MCF 10A (cell line): ENCODE results near the gene SIX2. TPM values are rescaled to one million over a fixed set of nuclear protein-coding genes. Genes with fewer than 3 reads are reported as not detected.

Experiments
- BruUV-seq: library from RNA; stranded (reverse); fragments of 400-500 nt; replicated peaks from 2 replicates; lab custom pipeline; 2021; lab: Mats Ljungman, UMichigan
- CTCF ChIA-PET: fragments of 300-600 bp; sonication (Branson Sonifier 250); formaldehyde crosslinking; extraction: SDS; loops from one replicate; lab custom pipeline; 2021; ENCODE audit warnings: antibody characterized with exemption, inconsistent platforms; lab: Yijun Ruan, JAX
- POLR2A ChIA-PET: fragments of 300-600, 350-650 bp; sonication (Branson Sonifier 250); formaldehyde crosslinking; extraction: SDS; loops from one replicate; lab custom pipeline; 2020; ENCODE audit warnings: antibody characterized with exemption, inconsistent platforms; lab: Yijun Ruan, JAX
- DNase-seq: peaks from one replicate; pipeline ENCODE4 v3.0.0-alpha.2; 2018; ENCODE audit not compliant: unreplicated experiment
- H3K27ac Mint-ChIP-seq: one replicate; pipeline ENCODE4 v1.8.0; 2022; ENCODE audit warnings: mild to moderate bottlenecking, low read depth, mixed read lengths; ENCODE audit not compliant: unreplicated experiment
- H3K27me3 Mint-ChIP-seq: one replicate; pipeline ENCODE4 v1.8.0; 2022; ENCODE audit warnings: mixed read lengths; ENCODE audit not compliant: insufficient read depth, unreplicated experiment
- H3K36me3 Mint-ChIP-seq: one replicate; pipeline ENCODE4 v1.8.0; 2022; ENCODE audit warnings: mild to moderate bottlenecking, moderate library complexity, mixed read lengths; ENCODE audit not compliant: insufficient read depth, unreplicated experiment
- H3K4me1 Mint-ChIP-seq: one replicate; pipeline ENCODE4 v1.8.0; 2022; ENCODE audit warnings: mixed read lengths; ENCODE audit not compliant: insufficient read depth, unreplicated experiment
- H3K4me3 Mint-ChIP-seq: one replicate; pipeline ENCODE4 v1.8.0; 2022; ENCODE audit warnings: mild to moderate bottlenecking, moderate library complexity, mixed read lengths; ENCODE audit not compliant: unreplicated experiment
- H3K9me3 Mint-ChIP-seq: one replicate; pipeline ENCODE4 v1.8.0; 2022; ENCODE audit warnings: mixed read lengths; ENCODE audit not compliant: unreplicated experiment
- CTCF ChIP-seq: fragments of 200-600 bp; IDR thresholded peaks from one replicate; pipeline ENCODE4 v1.8.0; 2022; ENCODE audit warnings: antibody characterized with exemption, mild to moderate bottlenecking; ENCODE audit not compliant: unreplicated experiment
- intact Hi-C: fragments of 100-400 bp; cut with micrococcal nuclease; formaldehyde crosslinking; loops from 2 replicates; pipeline ENCODE4 v1.14.1; 2022
- total RNA-seq: library from RNA; stranded (reverse); gene quantifications from 2 replicates; pipeline ENCODE4 v1.2.3, GENCODE V29; 2022

SIX2 gene
- total RNA-seq, 1 experiment from 2014 or later: 1.2 TPM

GRCh38 chr2:44959855-44960254 is 49.4 kb downstream of the SIX2 start:
- ChIA-PET CTCF (no interaction called here), POLR2A (no interaction called here)
- no peak for DNase-seq
- H3K4me3 Mint-ChIP-seq: no peak overlapping the region
- BruUV-seq: no TSS peak
- peaks cover 7% of the 10 kb centered on the region for H3K27me3 Mint-ChIP-seq
- H3K4me1 Mint-ChIP-seq: peaks cover 21% of the 10 kb centered on the region
- H3K9me3 Mint-ChIP-seq: no peaks in the 10 kb centered on the region
- intact Hi-C loops: loop anchor here (2.0 to 5.0 kb wide), 2 partner anchors 63 to 245 kb away; no protein-coding TSS in a partner anchor
- H3K27ac Mint-ChIP-seq: no peak overlapping the region
- no peak for TF ChIP-seq CTCF
- H3K36me3 Mint-ChIP-seq: no peaks in the 10 kb centered on the region

GRCh38 chr2:44957656-44958327 is 51.5 kb downstream of the SIX2 start:
- POLR2A ChIA-PET: interaction anchor here (0.6 kb wide), 1 partner anchor 565 kb away, joined by 3 read pairs; no protein-coding TSS in a partner anchor
- no peak for TF ChIP-seq CTCF
- Mint-ChIP-seq H3K27ac (peak overlapping the region; percentile 21), H3K9me3 (no peaks in the 10 kb centered on the region), H3K4me3 (no peak overlapping the region), H3K27me3 (peaks cover 27% of the 10 kb centered on the region), H3K4me1 (peaks cover 21% of the 10 kb centered on the region), H3K36me3 (no peaks in the 10 kb centered on the region)
- DNase-seq: no peak
- BruUV-seq: no TSS peak
- CTCF ChIA-PET: interaction anchor here (0.5 to 9.2 kb wide), 17 partner anchors 12 to 914 kb away, joined by 3 to 206 read pairs (median 4); no protein-coding TSS in a partner anchor
- intact Hi-C loops: loop anchor here (2.0 to 5.0 kb wide), 3 partner anchors 60 to 397 kb away; no protein-coding TSS in a partner anchor

- Mint-ChIP-seq H3K27me3 (peaks cover 28% of the 10 kb centered on the region), H3K9me3 (no peaks in the 10 kb centered on the region), H3K36me3 (no peaks in the 10 kb centered on the region), H3K27ac (peak overlapping the region; percentile 66), H3K4me3 (no peak overlapping the region), H3K4me1 (peaks cover 21% of the 10 kb centered on the region)
- ChIA-PET POLR2A (interaction anchor here (0.8 kb wide), 1 partner anchor 386 kb away, joined by 3 read pairs; no protein-coding TSS in a partner anchor), CTCF (interaction anchor here (0.6 to 9.2 kb wide), 25 partner anchors 8 to 913 kb away, joined by 3 to 206 read pairs (median 5); no protein-coding TSS in a partner anchor)
- no TSS peak for BruUV-seq
- no peak for DNase-seq
- intact Hi-C loops: loop anchor here (2.0 to 5.0 kb wide), 2 partner anchors 60 to 396 kb away; no protein-coding TSS in a partner anchor
- no peak for TF ChIP-seq CTCF
Measured at GRCh38 chr2:44956843-44957242, 52.4 kb downstream of the SIX2 start.
